DND-41 (cell line): ENCODE results near the gene HCRTR1.

Experiments
- ATAC-seq: fragments of 200-7000 bp; cut with Tn5 transposase; 3 replicates; pipeline ENCODE4 v1.9.1; 2021; ENCODE audit warnings: low read depth; ENCODE audit not compliant: insufficient read depth
- DNase-seq: peaks from one replicate; pipeline ENCODE4 v3.0.0-alpha.2; 2020
- H2AFZ ChIP-seq: 2 replicates; pipeline ENCODE4 v1.6.0; 2012; ENCODE audit warnings: low read depth, low read length
- H3K27ac ChIP-seq: 2 replicates; pipeline ENCODE4 v1.5.1; 2012; ENCODE audit warnings: low read length, inconsistent platforms
- H3K27me3 ChIP-seq: fragments of 200-600 bp; sonication (generic); 2 replicates; pipeline ENCODE4 v1.6.0; 2012; ENCODE audit warnings: low read length, mild to moderate bottlenecking, inconsistent platforms; ENCODE audit not compliant: insufficient read depth, poor library complexity
- H3K36me3 ChIP-seq: 2 replicates; pipeline ENCODE4 v1.5.1; 2012; ENCODE audit warnings: low read length, inconsistent platforms; ENCODE audit not compliant: insufficient read depth
- H3K4me1 ChIP-seq: 2 replicates; pipeline ENCODE4 v1.5.1; 2012; ENCODE audit warnings: mild to moderate bottlenecking, low read length; ENCODE audit not compliant: insufficient read depth
- H3K4me2 ChIP-seq: 2 replicates; pipeline ENCODE4 v1.6.0; 2012; ENCODE audit warnings: mild to moderate bottlenecking, moderate library complexity, low read length, inconsistent platforms; ENCODE audit not compliant: insufficient read depth
- H3K4me3 ChIP-seq, 2 experiments: fragments of 200-600 bp in 1 of 2; shearing (Covaris generic) in 1 of 2; 2 replicates each; pipeline ENCODE4 v1.5.1; 2012 to 2016; ENCODE audit warnings: inconsistent platforms in 2 of 2, low read length in 2 of 2, mild to moderate bottlenecking in 2 of 2, low read depth in 1 of 2, moderate library complexity in 1 of 2
- H3K79me2 ChIP-seq: 2 replicates; pipeline ENCODE4 v1.6.0; 2012; ENCODE audit warnings: low read length, inconsistent platforms; ENCODE audit not compliant: insufficient read depth
- H3K9ac ChIP-seq: 2 replicates; pipeline ENCODE4 v1.6.0; 2012; ENCODE audit warnings: low read depth, mild to moderate bottlenecking, inconsistent platforms, low read length, moderate library complexity
- H3K9me3 ChIP-seq: 2 replicates; pipeline ENCODE4 v1.5.1; 2012; ENCODE audit warnings: low read length, moderate library complexity, mild to moderate bottlenecking, inconsistent platforms; ENCODE audit not compliant: insufficient read depth, severe bottlenecking
- H4K20me1 ChIP-seq: 2 replicates; pipeline ENCODE4 v1.6.0; 2012; ENCODE audit warnings: low read length; ENCODE audit not compliant: insufficient read depth
- CTCF ChIP-seq: IDR thresholded peaks from 2 replicates; pipeline ENCODE4 v1.5.1; 2012; ENCODE audit warnings: borderline replicate concordance, low read length, moderate library complexity, mild to moderate bottlenecking; ENCODE audit not compliant: poor library complexity, severe bottlenecking; ENCODE audit errors: extremely low read depth
- EZH2 ChIP-seq: IDR thresholded peaks from 3 replicates; pipeline ENCODE4 v1.6.1; 2012; ENCODE audit warnings: borderline replicate concordance, low read depth, mild to moderate bottlenecking, moderate library complexity, low read length, inconsistent platforms; ENCODE audit not compliant: severe bottlenecking

HCRTR1 gene

DNA sequence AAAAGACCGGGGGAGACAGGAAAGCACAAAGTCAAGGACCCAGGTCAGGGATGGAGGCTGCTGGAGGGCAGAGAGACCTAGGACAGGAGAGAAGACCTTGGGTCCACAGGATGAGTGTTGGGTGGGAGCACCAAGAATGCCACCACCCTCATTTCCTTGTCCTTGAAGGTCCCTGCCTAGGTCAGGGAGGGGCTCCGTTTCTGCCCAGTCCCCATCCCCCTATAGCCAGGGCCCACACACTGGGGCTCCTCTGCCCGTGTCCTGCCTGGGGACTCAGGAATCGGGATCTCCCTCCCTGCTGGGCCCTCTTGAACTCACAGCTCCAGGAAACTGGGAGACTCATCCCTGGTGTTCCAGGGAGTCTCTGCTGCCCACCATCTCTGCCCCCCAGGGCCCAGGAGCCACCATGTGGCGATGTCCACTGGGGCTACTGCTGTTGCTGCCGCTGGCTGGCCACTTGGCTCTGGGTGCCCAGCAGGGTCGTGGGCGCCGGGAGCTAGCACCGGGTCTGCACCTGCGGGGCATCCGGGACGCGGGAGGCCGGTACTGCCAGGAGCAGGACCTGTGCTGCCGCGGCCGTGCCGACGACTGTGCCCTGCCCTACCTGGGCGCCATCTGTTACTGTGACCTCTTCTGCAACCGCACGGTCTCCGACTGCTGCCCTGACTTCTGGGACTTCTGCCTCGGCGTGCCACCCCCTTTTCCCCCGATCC lies 40.6 kb upstream of the HCRTR1 start:
- Histone ChIP-seq H3K4me1 (no peaks in the 10 kb centered on the region), H3K4me3 (no peak overlapping the region), H3K9me3 (no peaks in the 10 kb centered on the region), H3K36me3 (no peaks in the 10 kb centered on the region), H3K4me2 (no peak overlapping the region), H2AFZ (no peak overlapping the region), H3K27ac (no peak overlapping the region), H3K27me3 (no peaks in the 10 kb centered on the region), H4K20me1 (no peaks in the 10 kb centered on the region), H3K9ac (no peak overlapping the region), H3K79me2 (no peaks in the 10 kb centered on the region)
- no peak for DNase-seq
- TF ChIP-seq EZH2 (no peak), CTCF (no peak)
- no peak for ATAC-seq

DNA sequence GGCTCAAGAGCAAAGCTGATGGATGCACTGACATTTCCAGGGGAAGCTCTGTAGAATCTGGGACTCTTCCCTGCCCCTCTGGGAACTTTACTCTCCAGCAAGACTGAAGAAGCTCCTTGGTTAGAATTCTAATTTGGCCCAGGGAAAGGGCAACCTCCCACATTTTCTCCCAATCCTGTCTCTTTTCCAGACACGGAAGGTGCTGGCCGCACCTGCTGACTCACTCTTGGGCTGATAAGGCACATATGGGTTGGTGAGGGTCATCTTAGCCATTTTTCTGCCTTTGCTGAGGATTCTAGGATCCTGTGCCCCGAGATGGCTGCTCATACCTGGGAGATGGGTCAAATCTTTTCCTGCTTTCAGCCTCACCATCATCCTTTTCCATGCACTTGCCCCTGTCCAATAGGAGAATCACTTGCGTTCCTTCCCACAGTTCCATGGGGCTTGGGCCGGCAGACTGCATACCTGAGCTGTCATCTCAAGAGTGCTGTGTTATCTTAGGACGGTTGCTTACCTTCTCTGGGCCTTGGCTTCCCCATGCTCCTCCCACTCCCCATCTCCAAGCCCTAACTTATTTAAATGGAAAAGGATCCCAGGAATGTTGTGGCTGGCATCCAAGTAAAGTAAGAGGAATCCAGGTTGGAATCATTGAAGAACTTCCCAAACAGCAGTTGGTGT lies 39.8 kb upstream of the HCRTR1 start:
- Histone ChIP-seq H3K9ac (no peak overlapping the region), H3K4me3 (no peak overlapping the region), H3K79me2 (no peaks in the 10 kb centered on the region), H3K27ac (no peak overlapping the region), H3K4me1 (no peaks in the 10 kb centered on the region), H3K4me2 (no peak overlapping the region), H3K9me3 (no peaks in the 10 kb centered on the region), H4K20me1 (no peaks in the 10 kb centered on the region), H3K36me3 (no peaks in the 10 kb centered on the region), H2AFZ (no peak overlapping the region), H3K27me3 (no peaks in the 10 kb centered on the region)
- no peak for ATAC-seq
- no peak for TF ChIP-seq EZH2
- no peak for TF ChIP-seq CTCF
- no peak for DNase-seq

DNA sequence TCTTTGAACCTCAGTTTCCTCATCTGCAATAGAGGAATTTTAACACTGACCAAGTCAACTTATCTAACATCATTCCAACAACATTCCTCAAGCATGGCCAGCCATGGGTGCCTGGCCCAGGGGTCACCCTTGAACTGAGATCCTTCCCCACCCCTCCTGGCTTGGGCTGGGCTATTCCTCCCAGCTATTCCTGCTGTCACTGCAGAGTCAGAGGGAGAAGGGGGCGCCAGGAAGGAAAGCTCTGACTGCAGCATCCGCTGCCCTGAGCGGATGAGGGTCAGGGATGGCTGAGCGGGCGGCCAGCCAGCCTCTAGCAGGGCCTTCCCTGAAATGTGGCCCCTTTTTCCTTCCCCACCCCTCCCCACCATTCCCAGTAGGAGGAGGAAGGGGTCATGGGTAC lies 38.1 kb upstream of the HCRTR1 start:
- H3K4me3 ChIP-seq, result no peak overlapping the region

More for the DNA sequence above, 38.1 kb upstream of the HCRTR1 start:
- Histone ChIP-seq H3K4me1 (no peaks in the 10 kb centered on the region), H3K79me2 (no peaks in the 10 kb centered on the region), H4K20me1 (no peaks in the 10 kb centered on the region), H2AFZ (no peak overlapping the region), H3K4me2 (no peak overlapping the region), H3K9ac (no peak overlapping the region), H3K9me3 (no peaks in the 10 kb centered on the region), H3K36me3 (no peaks in the 10 kb centered on the region), H3K27ac (no peak overlapping the region), H3K27me3 (no peaks in the 10 kb centered on the region)
- no peak for TF ChIP-seq CTCF
- TF ChIP-seq EZH2, result no peak
- ATAC-seq (no peak), DNase-seq (no peak)
